ENCODE data around the gene NFE2L3. TPM values are rescaled to one million over a fixed set of nuclear protein-coding genes. Genes with fewer than 3 reads are reported as not detected.

NFE2L3 gene, protein sequence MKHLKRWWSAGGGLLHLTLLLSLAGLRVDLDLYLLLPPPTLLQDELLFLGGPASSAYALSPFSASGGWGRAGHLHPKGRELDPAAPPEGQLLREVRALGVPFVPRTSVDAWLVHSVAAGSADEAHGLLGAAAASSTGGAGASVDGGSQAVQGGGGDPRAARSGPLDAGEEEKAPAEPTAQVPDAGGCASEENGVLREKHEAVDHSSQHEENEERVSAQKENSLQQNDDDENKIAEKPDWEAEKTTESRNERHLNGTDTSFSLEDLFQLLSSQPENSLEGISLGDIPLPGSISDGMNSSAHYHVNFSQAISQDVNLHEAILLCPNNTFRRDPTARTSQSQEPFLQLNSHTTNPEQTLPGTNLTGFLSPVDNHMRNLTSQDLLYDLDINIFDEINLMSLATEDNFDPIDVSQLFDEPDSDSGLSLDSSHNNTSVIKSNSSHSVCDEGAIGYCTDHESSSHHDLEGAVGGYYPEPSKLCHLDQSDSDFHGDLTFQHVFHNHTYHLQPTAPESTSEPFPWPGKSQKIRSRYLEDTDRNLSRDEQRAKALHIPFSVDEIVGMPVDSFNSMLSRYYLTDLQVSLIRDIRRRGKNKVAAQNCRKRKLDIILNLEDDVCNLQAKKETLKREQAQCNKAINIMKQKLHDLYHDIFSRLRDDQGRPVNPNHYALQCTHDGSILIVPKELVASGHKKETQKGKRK
- total RNA-seq, result 5.3 and 11.4 TPM in 2 replicates

DNA sequence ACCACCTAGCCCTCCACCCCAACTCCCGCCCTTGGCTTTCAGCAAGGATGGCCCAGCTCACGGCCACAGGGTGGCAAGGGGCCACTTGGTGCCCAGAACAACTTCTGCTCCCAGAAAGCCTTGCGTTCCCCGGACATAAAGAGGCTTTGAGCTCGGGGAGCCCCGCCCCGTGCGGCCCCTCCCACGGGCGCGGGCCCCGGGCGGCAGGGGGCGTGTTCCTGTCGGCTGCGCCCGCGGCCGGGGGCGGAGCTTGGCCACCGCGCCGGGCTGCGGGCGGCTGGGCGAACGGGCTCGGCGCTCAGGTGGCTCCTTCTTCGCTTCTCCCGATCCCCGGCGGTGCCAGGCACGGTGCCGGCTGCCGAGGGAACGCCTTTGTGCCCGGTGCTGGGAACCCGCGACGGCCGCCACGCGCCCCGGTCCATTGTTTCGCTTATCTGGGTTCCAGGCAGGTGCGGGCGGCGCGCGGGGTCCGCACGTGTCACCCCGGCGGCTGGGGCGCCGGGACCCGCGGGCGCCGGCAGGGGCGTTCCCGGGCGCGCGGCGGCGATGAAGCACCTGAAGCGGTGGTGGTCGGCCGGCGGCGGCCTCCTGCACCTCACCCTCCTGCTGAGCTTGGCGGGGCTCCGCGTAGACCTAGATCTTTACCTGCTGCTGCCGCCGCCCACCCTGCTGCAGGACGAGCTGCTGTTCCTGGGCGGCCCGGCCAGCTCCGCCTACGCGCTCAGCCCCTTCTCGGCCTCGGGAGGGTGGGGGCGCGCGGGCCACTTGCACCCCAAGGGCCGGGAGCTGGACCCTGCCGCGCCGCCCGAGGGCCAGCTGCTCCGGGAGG is at the start of gene NFE2L3:
NFE2L3 (plus strand) TSS at position 246 of the 829 bp plus-strand sequence; CDS start at position 547, 301 bp downstream.

DNA sequence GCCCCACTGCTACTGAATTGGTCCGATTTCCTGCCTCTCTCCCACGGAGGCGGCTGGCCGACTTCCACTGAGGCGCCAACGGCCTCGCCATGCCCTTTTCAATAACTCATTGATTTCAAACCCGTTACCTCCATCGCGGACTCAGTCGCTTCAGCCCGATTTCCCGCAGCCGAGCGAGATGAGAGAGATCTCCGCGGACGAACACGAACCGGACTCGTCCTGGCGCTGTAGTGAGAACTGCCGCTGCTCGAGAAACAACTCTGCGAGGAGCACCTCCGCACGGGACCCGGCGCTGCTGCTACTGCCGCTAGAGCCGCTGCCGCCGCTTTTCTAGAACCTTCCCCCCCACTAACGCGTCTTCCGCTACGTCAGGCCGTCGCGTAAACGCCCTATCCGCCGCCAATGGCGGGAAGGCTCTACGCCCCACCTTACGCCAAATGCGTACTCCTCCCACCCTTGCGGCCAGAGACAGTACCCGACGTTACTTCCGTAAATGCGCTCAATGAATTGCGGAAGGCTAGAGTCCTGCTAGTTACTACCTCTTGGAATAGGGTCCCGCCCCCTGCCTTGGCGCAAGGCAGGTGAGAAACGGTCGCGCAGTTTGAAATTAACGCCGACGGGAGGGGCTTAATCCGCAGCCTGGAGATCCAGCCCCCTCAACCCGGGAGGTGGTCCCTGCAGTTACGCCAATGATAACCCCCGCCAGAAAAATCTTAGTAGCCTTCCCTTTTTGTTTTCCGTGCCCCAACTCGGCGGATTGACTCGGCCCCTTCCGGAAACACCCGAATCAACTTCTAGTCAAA is 48.6 kb downstream of the NFE2L3 start, which contains the start of gene HNRNPA2B1:
HNRNPA2B1 (minus strand) TSS at position 303 of the 803 bp plus-strand sequence; CDS start at position 134, 169 bp downstream.

DNA sequence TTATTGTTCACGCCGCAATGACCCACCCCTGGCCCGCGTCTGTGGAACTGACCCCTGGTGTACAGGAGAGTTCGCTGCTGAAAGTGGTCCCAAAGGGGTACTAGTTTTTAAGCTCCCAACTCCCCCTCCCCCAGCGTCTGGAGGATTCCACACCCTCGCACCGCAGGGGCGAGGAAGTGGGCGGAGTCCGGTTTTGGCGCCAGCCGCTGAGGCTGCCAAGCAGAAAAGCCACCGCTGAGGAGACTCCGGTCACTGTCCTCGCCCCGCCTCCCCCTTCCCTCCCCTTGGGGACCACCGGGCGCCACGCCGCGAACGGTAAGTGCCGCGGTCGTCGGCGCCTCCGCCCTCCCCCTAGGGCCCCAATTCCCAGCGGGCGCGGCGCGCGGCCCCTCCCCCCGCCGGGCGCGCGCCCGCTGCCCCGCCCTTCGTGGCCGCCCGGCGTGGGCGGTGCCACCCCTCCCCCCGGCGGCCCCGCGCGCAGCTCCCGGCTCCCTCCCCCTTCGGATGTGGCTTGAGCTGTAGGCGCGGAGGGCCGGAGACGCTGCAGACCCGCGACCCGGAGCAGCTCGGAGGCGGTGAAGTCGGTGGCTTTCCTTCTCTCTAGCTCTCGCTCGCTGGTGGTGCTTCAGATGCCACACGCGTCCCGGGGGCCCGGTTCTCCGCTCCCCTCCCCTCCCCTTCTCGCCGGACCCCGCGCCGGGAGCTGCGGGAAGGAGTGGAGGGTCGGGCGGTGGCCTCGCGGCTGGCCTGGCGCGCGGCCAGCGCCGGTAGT is 49.4 kb downstream of the NFE2L3 start, which contains the start of gene CBX3:
CBX3 (plus strand) TSS at position 499 of the 772 bp plus-strand sequence. CDS start 1,254 bp downstream, outside the sequence.

Other genes with a start within 250 kb of the NFE2L3 start
- gene HNRNPA2B1, start 48.5 kb downstream of the NFE2L3 start, total RNA-seq, result 85.4 and 115 TPM in 2 replicates
- 120 and 162 TPM in 2 replicates for gene CBX3, start 49.5 kb downstream of the NFE2L3 start, total RNA-seq
- gene SNX10, start 139.7 kb downstream of the NFE2L3 start, total RNA-seq, result 1.2 and 1.3 TPM in 2 replicates